ENCODE measurements around the gene FSTL5. TPM values are rescaled to one million over a fixed set of nuclear protein-coding genes. Genes with fewer than 3 reads are reported as not detected.

Gene FSTL5
- total and polyA plus RNA-seq, 8 donors: 0.08 to 1.9 (median 0.16) TPM

DNA sequence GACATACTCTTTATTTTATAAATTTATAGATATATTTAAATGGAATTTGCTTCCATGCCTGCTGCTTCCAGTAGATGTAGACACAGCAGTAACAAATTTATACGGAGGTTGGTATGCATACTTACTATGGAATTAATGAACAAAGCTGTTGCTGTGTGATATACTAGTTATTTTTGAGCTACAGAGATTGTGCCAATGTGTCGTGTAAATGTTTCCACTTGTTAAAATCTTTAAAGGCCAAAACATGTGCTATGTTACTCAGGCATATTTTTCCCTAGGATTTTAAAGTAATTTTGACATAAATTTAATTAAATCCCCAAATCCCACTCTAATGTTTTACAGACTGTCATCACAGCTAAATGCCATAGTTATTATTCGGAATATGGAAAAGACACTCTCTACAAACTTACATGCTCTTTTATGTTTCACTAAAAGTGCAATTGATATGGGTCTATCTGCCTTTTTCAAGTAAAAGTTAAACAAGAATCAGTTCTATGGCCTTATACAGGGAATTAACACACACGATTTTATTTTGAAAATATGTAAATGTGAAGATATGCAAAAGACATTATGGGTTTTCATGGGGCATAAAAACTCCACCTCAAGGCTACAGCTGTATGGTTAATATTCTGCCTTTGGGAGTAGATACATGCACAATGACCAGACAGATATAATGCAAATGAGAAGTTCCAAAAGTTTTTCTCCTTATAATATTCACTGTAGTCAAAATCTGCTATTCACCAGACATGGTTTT is 256.8 kb downstream of the FSTL5 start:
- Histone ChIP-seq H3K4me3 (no peak overlapping the region), H3K4me1 (no peaks in the 10 kb centered on the region), H3K9me3 (no peaks in the 10 kb centered on the region), H3K27me3 (no peaks in the 10 kb centered on the region), H3K36me3 (no peaks in the 10 kb centered on the region), H3K27ac (no peak overlapping the region)
- 60 to 66% methylated on average over 4 of the region's 4 CpGs for WGBS, 2 donors
- FAIRE-seq: no peak
- DNase-seq: no peak
- intact Hi-C loops (cut with DNase I): no loop called here
- TF ChIP-seq, protein P1, sequence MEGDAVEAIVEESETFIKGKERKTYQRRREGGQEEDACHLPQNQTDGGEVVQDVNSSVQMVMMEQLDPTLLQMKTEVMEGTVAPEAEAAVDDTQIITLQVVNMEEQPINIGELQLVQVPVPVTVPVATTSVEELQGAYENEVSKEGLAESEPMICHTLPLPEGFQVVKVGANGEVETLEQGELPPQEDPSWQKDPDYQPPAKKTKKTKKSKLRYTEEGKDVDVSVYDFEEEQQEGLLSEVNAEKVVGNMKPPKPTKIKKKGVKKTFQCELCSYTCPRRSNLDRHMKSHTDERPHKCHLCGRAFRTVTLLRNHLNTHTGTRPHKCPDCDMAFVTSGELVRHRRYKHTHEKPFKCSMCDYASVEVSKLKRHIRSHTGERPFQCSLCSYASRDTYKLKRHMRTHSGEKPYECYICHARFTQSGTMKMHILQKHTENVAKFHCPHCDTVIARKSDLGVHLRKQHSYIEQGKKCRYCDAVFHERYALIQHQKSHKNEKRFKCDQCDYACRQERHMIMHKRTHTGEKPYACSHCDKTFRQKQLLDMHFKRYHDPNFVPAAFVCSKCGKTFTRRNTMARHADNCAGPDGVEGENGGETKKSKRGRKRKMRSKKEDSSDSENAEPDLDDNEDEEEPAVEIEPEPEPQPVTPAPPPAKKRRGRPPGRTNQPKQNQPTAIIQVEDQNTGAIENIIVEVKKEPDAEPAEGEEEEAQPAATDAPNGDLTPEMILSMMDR (IDR thresholded peaks at IDR 0.05): no peak
- no peak for ATAC-seq

DNA sequence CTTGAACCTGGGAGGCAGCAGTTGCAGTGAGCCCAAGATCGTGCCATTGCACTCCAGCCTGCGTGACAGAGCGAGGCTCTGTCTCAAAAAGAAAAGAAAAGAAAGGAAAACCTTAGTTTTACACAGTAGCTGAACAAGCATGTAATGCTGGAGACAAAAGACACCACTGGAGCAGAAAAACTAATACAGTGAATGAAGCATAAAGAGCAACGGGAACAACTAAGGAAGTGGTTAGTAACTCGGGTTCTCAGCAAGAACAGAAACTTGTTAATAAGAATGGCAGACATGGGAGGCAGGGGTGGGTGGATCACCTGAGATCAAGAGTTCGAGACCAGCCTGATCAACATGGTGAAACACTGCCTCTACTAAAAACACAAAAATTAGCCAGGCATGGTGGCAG is 263.7 kb downstream of the FSTL5 start:
- WGBS, 2 donors: 76 to 88% methylated on average over 6 of the region's 6 CpGs
- Histone ChIP-seq H3K4me1 (no peaks in the 10 kb centered on the region), H3K4me3 (no peak overlapping the region), H3K36me3 (no peaks in the 10 kb centered on the region), H3K27me3 (no peaks in the 10 kb centered on the region), H3K27ac (no peak overlapping the region), H3K9me3 (no peaks in the 10 kb centered on the region)
- FAIRE-seq (no peak), DNase-seq (no peak), ATAC-seq (no peak)
- TF ChIP-seq, protein P1 (IDR thresholded peaks at IDR 0.05): no peak
- intact Hi-C loops (cut with DNase I): no loop called here

DNA sequence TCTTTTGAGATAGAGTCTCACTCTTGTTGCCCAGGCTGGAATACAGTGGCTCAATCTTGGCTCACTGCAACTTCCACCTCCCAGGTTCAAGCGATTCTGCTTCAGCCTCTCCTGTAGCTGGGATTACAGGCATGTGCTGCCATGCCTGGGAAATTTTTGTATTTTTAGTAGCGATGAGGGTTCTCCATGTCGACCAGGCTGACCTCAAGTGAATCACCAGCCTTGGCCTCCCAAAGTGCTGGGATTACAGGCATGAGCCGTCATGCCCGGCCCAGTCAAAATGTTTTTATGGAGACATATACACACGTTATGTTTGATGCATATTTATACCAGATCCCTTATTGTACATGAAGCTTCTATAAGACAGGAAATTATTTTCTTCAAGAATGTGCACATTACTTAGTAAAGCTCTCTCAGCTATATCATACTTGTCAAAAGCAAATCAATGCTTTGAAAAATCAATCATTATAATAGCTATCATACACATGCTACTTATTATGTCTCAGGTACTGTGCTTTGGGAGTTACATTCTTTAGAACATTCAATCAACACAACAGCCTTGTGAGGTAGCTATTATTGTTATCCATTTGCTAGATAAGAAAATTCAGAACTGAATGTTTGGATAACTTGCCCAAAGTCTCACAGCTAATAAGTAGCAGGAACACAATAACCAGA is 269.2 kb downstream of the FSTL5 start:
- TF ChIP-seq, protein P1 (IDR thresholded peaks at IDR 0.05): no peak

DNA sequence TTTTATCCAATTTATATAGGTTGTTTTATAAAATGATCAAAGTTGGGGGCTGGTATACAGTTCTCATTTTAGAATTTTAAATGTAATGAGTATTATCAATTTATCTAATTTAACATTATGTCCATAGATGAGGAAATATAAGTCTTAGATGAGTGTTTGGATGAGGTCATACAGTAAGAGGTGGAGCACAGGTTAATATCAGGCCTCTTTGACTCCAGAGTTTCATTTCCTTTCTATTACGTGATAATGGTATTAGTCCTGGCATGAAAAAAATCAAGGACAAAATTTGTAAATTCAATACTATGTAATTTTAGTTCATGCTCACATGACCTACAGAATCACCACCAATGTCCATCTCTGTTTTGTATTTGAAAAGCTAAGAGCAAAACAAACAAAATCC is 269.8 kb downstream of the FSTL5 start:
- intact Hi-C loops (cut with DNase I): no loop called here
- no peak for FAIRE-seq
- no peak for ATAC-seq
- no peaks in the 10 kb centered on the region for H3K4me1 ChIP-seq
- 47 to 57% methylated on average over 1 of the region's 1 CpG for WGBS, 2 donors
- no peak overlapping the region for H3K27ac ChIP-seq
- DNase-seq: no peak
- H3K9me3 ChIP-seq: no peaks in the 10 kb centered on the region
- no peak overlapping the region for H3K4me3 ChIP-seq
- H3K36me3 ChIP-seq: no peaks in the 10 kb centered on the region
- no peaks in the 10 kb centered on the region for H3K27me3 ChIP-seq
- TF ChIP-seq, protein P1 (IDR thresholded peaks at IDR 0.05): no peak

More for the DNA sequence above, 269.2 kb downstream of the FSTL5 start:
- FAIRE-seq (no peak), ATAC-seq (no peak), DNase-seq (no peak)
- intact Hi-C loops (cut with DNase I): no loop called here
- H3K27ac ChIP-seq: no peak overlapping the region
- WGBS, 2 donors: 77 to 80% methylated on average over 6 of the region's 6 CpGs
- H3K27me3 ChIP-seq: no peaks in the 10 kb centered on the region
- no peaks in the 10 kb centered on the region for H3K9me3 ChIP-seq
- H3K4me1 ChIP-seq: no peaks in the 10 kb centered on the region
- H3K4me3 ChIP-seq: no peak overlapping the region
- no peaks in the 10 kb centered on the region for H3K36me3 ChIP-seq

DNA sequence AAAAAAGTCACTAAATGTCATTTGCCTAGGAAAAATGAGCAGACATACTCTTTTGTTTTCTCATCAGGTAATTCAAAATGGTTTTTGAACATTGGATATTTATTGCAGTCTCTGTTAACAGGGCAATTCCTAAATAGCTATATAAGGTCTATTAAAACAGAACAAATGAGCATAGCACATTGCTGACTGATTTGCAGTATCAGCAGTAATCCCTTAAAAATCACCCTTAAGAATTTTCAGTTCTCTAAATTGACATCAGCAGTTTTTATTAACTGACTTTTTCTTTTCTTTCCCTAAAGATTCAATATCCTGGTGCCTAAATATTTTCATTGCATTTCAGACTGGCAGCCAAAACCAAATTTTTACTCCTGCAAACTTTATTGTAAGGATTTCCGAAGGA is 270.2 kb downstream of the FSTL5 start:
- no peak for FAIRE-seq
- intact Hi-C loops (cut with DNase I): no loop called here
- no peaks in the 10 kb centered on the region for H3K4me1 ChIP-seq
- H3K27me3 ChIP-seq: no peaks in the 10 kb centered on the region
- no peaks in the 10 kb centered on the region for H3K36me3 ChIP-seq
- no peak for DNase-seq
- H3K9me3 ChIP-seq: no peaks in the 10 kb centered on the region
- TF ChIP-seq, protein P1 (IDR thresholded peaks at IDR 0.05): no peak
- 80 to 84% methylated on average over 1 of the region's 1 CpG for WGBS, 2 donors
- no peak for ATAC-seq
- H3K27ac ChIP-seq: no peak overlapping the region
- H3K4me3 ChIP-seq: no peak overlapping the region
